HG02870 (cell line): Measurements from ENCODE around the gene ART5.
"Not testable (repeated sequence)": the region's sequence is repeated elsewhere in the genome, so short reads cannot be mapped to it uniquely, and the experiment has no call there.

Experiments
- ATAC-seq: cut with Tn5 transposase; IDR thresholded peaks from one replicate; pipeline ENCODE4 v1.9.1; 2021; ENCODE audit warnings: mild to moderate bottlenecking, moderate library complexity; ENCODE audit not compliant: unreplicated experiment

Gene ART5

GRCh38 chr11:3623121-3623520 is 18.7 kb downstream of the ART5 start:
- no peak for ATAC-seq

GRCh38 chr11:3622521-3622920 is 19.3 kb downstream of the ART5 start:
- no peak for ATAC-seq

- no peak for ATAC-seq
Measured at GRCh38 chr11:3617990-3618389, 23.8 kb downstream of the ART5 start.

GRCh38 chr11:3616721-3617460 is 24.9 kb downstream of the ART5 start:
- ATAC-seq: no peak

- ATAC-seq: no peak
Measured at GRCh38 chr11:3615998-3616397, 25.8 kb downstream of the ART5 start.

GRCh38 chr11:3614742-3615171 is 27.0 kb downstream of the ART5 start:
- ATAC-seq: no peak

- ATAC-seq: no peak
Measured at GRCh38 chr11:3613998-3614741, 27.6 kb downstream of the ART5 start.

- ATAC-seq: no peak
Measured at GRCh38 chr11:3611976-3612678, 29.7 kb downstream of the ART5 start.

GRCh38 chr11:3610846-3611245 is 30.9 kb downstream of the ART5 start:
- no peak for ATAC-seq

GRCh38 chr11:3609416-3610265 is 32.2 kb downstream of the ART5 start:
- no peak for ATAC-seq

- ATAC-seq: no peak
Measured at GRCh38 chr11:3605771-3606203, 36.0 kb downstream of the ART5 start.

- ATAC-seq: no peak
Measured at GRCh38 chr11:3605283-3605662, 36.5 kb downstream of the ART5 start.

- ATAC-seq: no peak
Measured at GRCh38 chr11:3604167-3604566, 37.6 kb downstream of the ART5 start.

GRCh38 chr11:3600201-3600600 is 41.6 kb downstream of the ART5 start:
- ATAC-seq: not testable (repeated sequence)

GRCh38 chr11:3597743-3598142 is 44.0 kb downstream of the ART5 start:
- ATAC-seq: not testable (repeated sequence)

GRCh38 chr11:3591326-3591725 is 50.5 kb downstream of the ART5 start:
- not testable (repeated sequence) for ATAC-seq

- not testable (repeated sequence) for ATAC-seq
Measured at GRCh38 chr11:3590193-3590592, 51.6 kb downstream of the ART5 start.

- ATAC-seq: not testable (repeated sequence)
Measured at GRCh38 chr11:3588776-3589175, 53.0 kb downstream of the ART5 start.
